Right ventricle myocardium inferior (tissue), 1 donor: ENCODE results near the gene IVD. TPM values are rescaled to one million over a fixed set of nuclear protein-coding genes. Genes with fewer than 3 reads are reported as not detected.
A peak's percentile ranks its signal among the peaks of the same experiment; 100 is the strongest.

Source experiments
- ATAC-seq: fragments of 200-7000 bp; cut with Tn5 transposase; one replicate; pipeline ENCODE4 v1.9.1; 2020; ENCODE audit warnings: mild to moderate bottlenecking, moderate library complexity
- DNase-seq: peaks from one replicate; pipeline ENCODE4 v3.0.0; 2021; ENCODE audit errors: missing footprints
- intact Hi-C: fragments of 100-400 bp; cut with DNase I; formaldehyde crosslinking; loops from one replicate; pipeline ENCODE4 v1.11.0; 2022
- total RNA-seq: library from RNA; stranded (reverse); fragmentation: NEBNext Ultra II Directional; extraction: Animal tissue kit (Norgen Biotek cat#: 25700); gene quantifications from one replicate; pipeline ENCODE4 v1.2.1, GENCODE V29; 2021
- donor health status: DM: no; HTN: yes; CAD: no; lungs with severe emphysema.

IVD gene
- total RNA-seq, 1 donor from 2014 or later, result 88.6 TPM

DNA sequence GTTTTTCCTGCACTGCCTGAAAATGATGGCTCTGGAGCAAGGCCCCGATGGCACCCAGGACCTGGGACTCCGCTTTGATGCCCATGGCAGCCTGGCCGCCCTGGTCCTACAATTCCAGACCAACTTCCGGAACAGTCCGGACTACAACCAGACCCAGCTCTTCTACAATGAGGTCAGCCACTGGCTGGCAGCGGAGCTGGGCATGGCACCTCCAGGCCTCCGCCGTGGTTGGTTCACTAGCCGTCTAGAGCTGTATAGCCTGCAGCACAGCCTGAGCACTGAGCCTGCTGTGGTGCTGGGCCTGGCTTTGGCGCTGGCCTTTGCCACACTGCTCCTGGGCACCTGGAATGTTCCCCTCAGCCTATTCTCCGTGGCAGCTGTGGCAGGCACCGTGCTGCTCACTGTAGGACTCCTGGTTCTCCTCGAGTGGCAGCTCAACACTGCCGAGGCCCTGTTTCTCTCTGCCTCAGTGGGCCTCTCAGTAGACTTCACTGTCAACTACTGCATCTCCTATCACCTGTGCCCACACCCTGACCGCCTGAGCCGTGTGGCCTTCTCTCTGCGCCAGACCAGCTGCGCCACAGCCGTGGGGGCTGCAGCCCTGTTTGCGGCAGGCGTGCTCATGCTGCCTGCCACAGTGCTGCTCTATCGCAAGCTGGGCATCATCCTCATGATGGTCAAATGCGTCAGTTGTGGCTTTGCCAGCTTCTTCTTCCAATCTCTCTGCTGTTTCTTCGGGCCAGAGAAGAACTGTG, 36.7 kb upstream of the IVD start:
- intact Hi-C loops, result loop anchor here (5.0 kb wide), 1 partner anchor 38 kb away; the partner anchor contains the start of gene IVD

DNA sequence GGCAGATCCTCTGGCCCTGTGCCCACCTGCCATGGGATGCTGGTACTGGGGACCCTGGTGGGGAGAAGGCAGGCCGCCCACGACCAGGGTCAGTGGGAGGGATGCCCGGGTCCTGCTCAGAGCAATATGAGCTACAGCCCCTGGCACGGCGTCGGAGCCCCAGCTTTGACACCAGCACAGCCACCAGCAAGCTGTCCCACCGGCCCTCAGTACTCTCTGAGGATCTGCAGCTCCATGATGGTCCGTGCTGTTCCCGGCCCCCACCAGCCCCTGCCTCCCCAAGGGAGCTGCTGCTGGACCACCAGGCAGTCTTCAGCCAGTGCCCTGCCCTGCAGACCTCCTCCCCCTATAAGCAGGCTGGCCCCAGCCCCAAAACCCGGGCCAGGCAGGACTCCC, 36.1 kb upstream of the IVD start:
- no peak for ATAC-seq
- no peak for DNase-seq
- intact Hi-C loops, result loop anchor here (5.0 kb wide), 1 partner anchor 38 kb away; the partner anchor contains the start of gene IVD

More for the DNA sequence above, 36.7 kb upstream of the IVD start:
- ATAC-seq (no peak), DNase-seq (no peak)

DNA sequence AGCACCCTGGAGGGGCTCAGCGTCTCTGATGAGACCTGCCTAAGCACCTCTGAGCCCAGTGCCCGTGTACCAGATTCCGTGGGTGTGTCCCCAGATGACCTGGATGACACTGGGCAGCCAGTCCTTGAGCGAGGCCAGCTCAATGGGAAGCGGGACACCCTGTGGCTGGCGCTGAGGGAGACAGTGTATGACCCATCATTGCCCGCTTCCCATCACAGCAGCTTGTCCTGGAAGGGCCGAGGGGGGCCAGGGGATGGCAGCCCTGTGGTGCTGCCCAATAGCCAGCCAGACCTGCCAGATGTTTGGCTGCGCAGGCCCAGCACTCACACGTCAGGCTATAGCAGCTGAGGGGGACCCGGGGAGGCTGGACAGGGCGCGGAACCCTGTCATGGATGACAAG, 35.6 kb upstream of the IVD start:
- no peak for ATAC-seq
- no peak for DNase-seq
- intact Hi-C loops, result loop anchor here (5.0 kb wide), 1 partner anchor 37 kb away; the partner anchor contains the start of gene IVD

DNA sequence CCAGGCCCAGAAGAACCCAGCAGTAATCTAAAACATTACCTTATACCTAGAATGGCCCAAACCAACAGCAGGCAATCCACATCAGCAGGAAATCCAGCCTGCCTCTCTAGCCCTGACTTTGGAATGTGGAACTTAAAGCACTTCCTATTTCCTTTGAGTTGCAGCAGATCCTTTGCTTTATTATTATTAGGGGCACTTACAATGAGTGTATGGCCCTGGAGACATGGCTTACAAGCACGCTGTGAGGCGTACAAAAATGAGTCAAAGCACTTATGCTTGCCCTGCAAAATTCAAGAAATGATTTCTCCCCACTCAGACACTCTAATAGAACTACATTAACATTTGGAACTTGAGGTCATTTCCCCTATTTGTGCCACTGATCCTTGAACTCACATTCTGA, 32.6 kb upstream of the IVD start:
- no peak for DNase-seq
- ATAC-seq, result no peak
- intact Hi-C loops, result no loop called here

DNA sequence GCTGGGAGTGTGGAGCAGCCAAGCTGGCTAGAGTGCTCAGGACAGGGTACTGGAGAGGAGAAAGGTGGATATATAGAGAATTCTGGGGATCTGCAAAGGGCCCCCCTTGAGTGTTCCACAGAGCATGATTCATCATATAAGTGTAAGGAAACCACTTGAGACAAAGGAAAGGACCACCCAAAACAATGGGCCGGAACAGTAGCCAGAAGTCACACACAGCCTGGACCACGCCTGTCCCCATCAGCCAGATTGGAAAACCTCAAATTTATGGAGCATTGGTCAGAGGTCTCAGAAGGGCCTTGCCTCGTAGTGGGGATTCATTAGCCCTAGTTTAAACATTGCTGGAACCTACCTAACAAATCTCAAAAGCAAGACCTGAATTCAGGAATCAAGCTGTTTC, 28.0 kb upstream of the IVD start:
- DNase-seq (no peak), ATAC-seq (no peak)
- intact Hi-C loops, result no loop called here

DNA sequence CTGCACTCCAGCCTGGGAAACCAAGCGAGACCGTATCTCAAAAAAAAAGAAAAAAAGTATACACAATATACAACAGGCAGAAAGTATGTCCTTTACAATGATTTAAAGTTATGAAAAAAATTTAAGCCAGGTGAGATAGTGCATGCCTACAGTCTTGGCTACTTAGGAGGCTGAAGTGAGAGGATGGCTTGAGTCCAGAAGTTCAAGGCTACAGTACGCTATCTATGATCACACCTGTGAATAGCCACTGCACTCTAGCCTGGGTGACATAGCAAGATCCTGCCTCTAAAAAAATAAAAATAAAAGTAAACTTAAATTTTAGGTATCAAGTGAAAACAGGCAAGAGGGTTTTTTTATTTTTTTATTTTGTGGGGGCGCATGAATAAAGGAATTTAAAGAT, 26.2 kb upstream of the IVD start:
- no peak for ATAC-seq
- intact Hi-C loops, result no loop called here
- DNase-seq, result no peak

DNA sequence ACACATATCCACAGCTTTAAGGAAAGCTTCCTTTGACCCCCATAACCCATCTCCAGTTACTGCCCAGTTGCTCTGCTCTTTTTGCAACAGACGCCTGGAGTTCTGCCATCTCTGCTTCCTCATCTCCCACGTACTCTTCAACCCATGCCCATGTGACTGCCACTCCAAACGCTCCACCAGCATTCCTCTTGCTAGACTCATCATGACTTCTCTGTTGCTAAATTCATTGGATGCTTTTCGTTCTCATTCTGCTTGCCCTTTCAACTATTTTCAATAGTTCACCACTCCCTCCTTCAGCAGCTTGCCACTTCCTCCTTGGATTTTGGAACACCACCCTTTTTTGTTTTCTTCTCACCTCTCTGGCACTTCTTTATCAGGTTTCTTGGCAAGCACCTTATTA, 25.7 kb upstream of the IVD start:
- DNase-seq (no peak), ATAC-seq (no peak)
- intact Hi-C loops, result no loop called here

DNA sequence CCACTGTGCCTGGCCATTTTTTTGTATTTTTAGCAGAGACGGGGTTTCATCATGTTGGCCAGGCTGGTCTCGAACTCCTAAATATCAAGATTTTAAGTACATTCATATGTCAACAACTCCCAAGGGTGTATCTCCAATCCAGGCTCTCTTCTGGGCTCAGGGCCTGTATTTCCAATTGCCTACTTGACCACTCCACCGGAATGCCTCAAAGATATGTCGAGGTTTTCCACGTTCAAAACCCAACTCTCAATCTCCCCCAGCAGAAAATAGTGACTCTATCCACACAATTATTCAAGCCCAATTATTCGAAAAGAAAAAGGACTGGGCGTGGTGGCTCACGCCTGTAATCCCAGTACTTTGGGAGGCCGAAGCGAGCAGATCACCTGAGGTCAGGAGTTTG, 25.0 kb upstream of the IVD start:
- ATAC-seq (no peak), DNase-seq (no peak)
- intact Hi-C loops, result no loop called here

DNA sequence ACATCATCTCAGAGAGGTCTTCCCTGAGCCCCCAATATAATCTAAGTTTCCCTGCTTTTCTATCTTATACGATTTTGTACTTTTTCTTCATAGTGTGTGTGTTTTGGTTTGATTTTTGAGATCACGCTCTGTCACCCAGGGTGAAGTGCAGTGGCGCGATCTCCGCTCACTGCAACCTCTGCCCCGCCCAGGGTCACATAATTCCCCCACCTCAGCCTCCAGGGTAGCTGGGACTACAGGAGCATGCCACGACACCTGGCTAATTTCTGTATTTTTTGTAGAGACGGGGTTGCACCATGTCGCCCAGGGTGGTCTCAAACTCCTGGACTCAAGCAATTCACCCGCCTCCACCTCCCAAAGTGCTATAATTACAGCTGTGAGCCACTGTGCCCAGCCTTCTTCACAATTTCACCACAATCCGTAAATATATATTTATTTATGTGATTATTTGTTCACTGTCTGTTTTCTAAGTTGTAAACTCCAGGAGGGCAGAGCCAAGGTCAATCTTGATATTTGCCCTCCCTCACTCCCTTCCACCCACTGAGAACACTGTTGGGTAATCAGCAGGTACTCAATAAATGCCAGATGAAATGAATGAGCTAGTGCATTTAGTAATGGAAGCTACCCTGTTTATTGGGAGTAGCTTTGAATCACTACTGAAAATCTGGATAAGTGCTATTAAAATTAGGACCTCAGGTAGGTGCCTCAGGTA, 23.6 kb upstream of the IVD start:
- DNase-seq (no peak), ATAC-seq (no peak)
- intact Hi-C loops, result no loop called here

DNA sequence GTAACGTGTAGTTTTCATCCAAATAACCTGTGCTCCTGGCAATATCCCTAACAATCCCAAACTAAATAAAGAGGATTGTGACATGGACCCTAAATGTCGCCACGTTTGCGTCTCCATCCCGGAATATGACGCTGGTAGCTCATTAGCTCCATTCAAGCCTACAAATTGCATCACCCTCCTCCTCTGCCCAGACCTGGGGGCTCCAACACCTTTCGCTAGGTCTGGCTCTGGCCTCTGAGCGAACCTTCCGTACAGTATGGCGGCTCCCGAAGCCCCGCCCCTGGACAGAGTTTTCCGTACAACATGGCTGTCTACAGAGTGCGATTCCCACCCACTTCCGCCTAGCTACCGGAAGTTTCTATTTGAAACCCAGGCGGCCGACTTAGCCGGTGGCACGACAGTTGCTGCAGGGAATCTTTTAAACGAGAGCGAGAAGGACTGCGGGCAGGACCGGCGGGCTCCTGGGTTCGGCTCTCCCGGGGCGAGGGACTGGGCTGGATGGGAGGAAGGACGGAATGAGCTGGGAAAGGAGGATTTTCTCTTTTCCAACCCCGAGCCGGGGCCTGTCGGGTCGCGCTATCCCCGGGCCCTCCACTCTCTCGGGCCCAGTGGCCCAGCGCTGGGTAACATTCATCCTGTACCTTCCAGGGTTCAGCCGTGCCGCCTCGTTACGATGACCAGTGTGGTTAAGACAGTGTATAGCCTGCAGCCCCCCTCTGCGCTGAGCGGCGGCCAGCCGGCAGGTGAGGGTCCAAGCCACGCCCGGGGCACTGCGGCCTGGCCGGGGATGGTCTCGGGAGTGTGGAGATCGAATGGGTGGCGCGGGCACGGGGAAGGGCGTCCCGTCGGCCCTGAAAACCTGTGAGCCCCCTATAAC, 22.8 kb upstream of the IVD start, which contains the start of gene KNSTRN:
KNSTRN (plus strand) TSS at position 142 of the 877 bp plus-strand sequence; CDS start at position 257, 115 bp downstream.
- DNase-seq (peak; percentile 95), ATAC-seq (peak; percentile 98)
- intact Hi-C loops, result no loop called here

DNA sequence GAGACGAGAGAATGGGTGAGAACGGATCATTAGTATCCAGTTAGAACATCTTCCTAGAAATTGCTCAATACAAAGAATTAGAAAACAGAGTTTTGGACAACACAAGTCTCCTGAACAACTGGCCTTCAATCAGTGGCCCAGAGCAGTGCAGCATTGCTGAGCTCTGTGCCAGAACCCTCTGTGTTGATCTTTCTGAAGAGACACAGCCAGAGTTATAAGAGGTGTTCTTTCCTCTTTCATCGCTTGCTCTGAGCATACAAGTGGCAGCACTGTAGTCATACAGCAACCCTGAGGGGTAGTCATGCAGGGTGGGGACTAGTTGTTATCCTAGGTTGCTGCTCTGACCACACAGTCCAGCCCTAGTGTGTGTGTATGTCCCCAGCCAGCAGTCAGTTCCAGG, 19.1 kb upstream of the IVD start:
- DNase-seq, result no peak
- no peak for ATAC-seq
- intact Hi-C loops, result no loop called here

DNA sequence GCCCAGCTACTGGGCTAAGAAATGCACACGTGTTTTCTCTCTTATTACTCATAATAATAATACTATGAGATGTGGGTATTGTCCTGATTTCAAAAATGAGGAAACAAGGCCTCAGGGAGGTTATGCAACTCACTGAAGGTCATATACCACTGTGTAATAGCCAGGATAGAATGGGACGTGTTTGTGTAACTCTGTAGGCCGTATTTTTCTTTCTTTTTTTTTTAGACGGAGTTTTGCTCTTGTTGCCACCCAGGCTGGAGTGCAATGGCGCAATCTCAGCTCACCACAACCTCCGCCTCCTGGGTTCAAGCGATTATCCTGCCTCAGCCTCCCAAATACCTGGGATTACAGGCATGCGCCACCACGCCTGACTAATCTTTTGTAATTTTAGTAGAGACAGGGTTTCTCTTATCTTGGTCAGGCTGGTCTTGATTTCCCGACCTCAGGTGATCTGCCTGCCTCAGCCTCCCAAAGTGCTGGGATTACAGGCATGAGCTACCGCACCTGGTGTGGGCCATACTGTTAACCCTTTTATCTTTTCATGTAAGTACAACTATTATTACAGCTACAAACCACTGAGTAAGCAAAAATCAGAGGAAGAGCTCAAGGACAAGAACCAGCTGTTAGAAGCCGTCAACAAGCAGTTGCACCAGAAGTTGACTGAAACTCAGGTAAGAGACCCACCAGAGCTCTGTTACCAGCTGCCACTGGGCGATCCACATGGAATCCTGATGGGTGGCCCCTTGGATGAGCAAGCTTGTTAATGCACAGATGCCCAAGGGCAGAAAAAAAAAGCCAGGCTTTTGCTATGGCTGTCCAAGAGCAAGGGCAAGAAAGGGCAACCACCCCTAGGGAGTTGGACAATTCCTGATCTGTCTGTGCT, 16.4 kb upstream of the IVD start:
- ATAC-seq (no peak), DNase-seq (no peak)
- intact Hi-C loops, result no loop called here

DNA sequence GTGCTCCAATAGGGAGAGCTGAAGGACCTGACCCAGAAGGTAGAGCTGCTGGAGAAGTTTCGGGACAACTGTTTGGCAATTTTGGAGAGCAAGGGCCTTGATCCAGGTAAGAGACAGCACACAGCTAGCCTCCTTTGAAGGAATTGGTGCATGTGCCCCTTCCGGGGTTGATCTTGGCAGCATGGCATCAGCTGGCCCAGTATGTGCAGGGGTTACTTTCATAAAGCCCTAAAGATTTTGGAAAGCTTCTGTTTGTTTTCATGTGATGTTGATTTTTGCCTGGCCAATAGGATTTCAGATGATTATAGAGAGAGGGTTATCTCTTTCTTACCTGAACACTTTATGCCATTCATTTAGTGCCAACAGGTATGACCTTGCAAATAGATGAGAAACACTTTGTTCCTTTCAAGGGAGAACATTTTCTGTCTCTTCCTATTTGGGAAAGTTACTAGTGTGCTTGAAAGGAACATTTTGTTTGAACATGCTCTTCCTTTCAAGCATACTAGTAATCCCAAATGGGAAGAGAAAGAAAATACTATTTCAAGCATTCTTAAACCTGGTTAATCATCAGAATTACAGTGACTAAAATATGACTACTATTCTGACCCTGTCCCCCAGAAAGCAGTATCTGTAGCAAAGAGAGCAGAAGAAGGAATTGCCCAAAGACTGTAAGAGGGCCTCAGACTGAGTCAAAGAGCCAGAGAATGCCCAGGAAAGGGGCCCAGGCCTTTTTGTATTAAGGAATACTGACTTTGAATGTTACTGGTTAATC, 15.6 kb upstream of the IVD start:
- DNase-seq (no peak), ATAC-seq (no peak)
- intact Hi-C loops, result no loop called here

DNA sequence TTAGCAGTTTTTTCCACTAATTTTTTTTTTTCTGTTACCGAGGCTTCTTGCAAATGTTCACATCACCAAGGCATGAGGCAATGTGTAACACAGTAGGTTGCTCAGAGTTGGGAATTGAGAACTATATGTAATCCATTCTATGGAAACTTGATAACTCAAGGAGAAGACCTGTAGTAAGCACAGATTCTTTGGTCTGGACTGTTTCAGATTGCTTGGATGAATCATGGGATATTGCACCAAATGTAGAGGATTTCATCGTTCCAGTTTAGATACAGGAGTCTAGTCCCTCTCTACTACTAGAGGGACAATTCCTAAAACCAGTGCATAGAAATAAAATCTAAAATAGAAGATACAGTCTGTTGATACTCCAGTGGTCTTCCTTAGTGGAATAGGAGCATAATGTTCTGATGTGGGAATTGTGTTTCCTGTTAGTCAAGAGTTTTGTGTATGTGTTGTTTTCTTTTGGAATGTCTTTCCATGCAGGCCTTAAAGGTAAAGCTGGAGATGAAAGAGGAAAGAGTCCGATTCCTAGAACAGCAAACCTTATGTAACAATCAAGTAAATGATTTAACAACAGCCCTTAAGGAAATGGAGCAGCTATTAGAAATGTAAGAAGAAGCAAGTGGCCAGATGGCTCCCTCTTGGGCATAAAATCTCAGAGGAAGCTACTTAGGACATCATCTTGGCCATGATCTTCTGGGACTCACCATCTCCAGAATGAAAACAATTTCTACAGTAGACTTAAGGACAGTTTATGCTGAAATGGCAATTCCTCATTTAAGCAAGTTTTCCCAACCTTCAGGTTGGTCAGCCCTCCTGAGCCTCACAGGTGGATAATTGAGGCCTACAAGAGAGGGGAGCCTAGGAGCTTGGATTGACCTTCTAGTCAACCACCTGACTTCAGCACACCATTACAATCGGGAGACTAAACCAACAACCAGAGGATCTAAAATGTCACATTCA, 12.3 kb upstream of the IVD start:
- ATAC-seq (no peak), DNase-seq (no peak)
- intact Hi-C loops, result no loop called here

DNA sequence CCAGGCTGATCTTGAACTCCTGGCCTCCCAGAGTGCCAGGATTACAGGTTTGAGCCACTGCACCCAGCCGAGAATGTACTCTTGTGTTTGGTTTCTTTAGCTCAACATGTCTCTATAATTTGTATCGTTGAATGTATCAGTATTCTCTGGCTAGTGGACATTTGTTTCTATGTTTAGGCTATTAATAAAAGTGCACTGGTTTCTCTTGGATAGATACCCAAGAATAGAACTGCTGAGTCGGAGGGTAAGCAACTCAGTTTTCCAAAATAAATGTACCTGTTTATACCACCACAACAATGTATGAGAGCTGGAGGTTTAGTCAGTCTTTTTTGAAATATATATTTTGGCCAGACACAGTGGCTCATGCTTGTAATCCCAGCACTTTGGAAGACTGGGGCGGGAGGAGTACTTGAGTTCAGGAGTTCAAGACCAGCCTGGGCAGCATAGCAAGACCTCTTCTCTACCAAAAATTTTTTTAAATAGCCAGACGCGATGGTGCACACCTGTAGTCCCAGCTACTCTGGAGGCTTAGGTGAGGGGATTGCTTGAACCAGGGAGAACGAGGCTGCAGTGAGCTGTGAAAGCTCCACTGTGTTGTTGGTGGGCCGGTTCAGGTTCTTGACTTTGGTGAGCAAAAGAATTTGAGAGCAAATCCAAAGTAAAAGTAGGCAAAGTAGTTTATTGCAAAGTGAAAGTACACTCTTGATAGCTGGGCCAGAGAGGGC, 7.7 kb upstream of the IVD start:
- no peak for DNase-seq
- ATAC-seq, result no peak
- intact Hi-C loops, result no loop called here

DNA sequence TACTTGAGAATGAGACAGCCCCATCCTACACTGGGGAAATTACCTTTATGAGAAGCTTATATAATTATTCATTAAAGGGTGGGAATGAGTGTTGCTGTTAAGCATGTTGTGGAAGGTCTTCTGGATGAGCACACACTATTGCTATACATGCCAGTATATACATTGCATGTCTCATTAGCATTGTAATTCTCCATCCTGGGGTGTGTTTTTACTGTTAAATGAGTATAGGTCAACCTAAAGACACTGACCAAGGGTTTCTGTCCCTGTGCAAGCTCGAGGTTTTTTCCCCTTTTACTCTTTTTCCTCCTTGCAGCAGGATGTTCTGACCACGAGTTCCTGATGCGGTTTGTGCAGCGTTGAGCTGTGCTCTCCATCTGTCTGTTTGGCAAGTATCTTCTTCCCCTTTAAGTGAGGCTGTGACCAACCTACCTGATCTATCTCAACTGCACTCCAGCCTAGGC, 7.2 kb upstream of the IVD start:
- intact Hi-C loops, result no loop called here
- ATAC-seq, result peak; percentile 65
- DNase-seq, result no peak
